ENCODE measurements around the gene ZIC5. TPM values are rescaled to one million over a fixed set of nuclear protein-coding genes. Genes with fewer than 3 reads are reported as not detected.
A peak's percentile ranks its signal among the peaks of the same experiment; 100 is the strongest.

The ZIC5 gene
- polyA plus RNA-seq, 2 of the 4 experiments (the other 2 are of a cell fraction) = 2.8 to 3.1 TPM

- H3K9me3 ChIP-seq = no peaks in the 10 kb centered on the region
- peak overlapping the region; percentile 95 for H3K4me3 ChIP-seq
- H3K4me1 ChIP-seq = peaks cover 13% of the 10 kb centered on the region; the same call in 2 of the 3 replicates
- CTCF ChIA-PET = interaction anchor here (0.6 to 1.1 kb wide), 3 partner anchors 13 to 311 kb away, joined by 3 to 4 read pairs (median 4); partner anchors contain the start of gene ZIC2
- DNase-seq (ENCODE audit: low read depth in 1 of 2, low spot score in 1 of 2) (peak in 1 of 2 experiments; percentile 48), ATAC-seq (peak in 1 of 2 experiments; percentile 13; a peak in 2 of 6 replicates), FAIRE-seq (no peak)
- peak overlapping the region; percentile 98 to 100 for H3K27ac ChIP-seq
- 2% methylated on average over 9 of the region's 58 CpGs for WGBS (ENCODE audit: missing lambda C conversion rate)
- no peak for TF ChIP-seq BHLHE40 (IDR thresholded peaks at IDR 0.05; ENCODE audit: low read depth, low read length)
- no peak for TF ChIP-seq RFX5 (IDR thresholded peaks at IDR 0.05)
- TF ChIP-seq SREBF2 (IDR thresholded peaks at IDR 0.05) = no peak
- TF ChIP-seq, protein P1, sequence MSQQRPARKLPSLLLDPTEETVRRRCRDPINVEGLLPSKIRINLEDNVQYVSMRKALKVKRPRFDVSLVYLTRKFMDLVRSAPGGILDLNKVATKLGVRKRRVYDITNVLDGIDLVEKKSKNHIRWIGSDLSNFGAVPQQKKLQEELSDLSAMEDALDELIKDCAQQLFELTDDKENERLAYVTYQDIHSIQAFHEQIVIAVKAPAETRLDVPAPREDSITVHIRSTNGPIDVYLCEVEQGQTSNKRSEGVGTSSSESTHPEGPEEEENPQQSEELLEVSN (IDR thresholded peaks at IDR 0.05; ENCODE audit: borderline replicate concordance, low read depth) = 0 out of 2 replicates have a peak, but pooled peaks have one; percentile 22
- TF ChIP-seq CBX2 (IDR thresholded peaks at IDR 0.05; ENCODE audit: borderline replicate concordance, low read depth) = no peak
- TF ChIP-seq HES2 (IDR thresholded peaks at IDR 0.05) = no peak
- no peak for TF ChIP-seq RNF2 (IDR thresholded peaks at IDR 0.05; ENCODE audit: borderline replicate concordance, low read depth)
- TF ChIP-seq, protein P2, sequence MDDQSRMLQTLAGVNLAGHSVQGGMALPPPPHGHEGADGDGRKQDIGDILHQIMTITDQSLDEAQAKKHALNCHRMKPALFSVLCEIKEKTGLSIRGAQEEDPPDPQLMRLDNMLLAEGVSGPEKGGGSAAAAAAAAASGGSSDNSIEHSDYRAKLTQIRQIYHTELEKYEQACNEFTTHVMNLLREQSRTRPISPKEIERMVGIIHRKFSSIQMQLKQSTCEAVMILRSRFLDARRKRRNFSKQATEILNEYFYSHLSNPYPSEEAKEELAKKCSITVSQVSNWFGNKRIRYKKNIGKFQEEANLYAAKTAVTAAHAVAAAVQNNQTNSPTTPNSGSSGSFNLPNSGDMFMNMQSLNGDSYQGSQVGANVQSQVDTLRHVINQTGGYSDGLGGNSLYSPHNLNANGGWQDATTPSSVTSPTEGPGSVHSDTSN (IDR thresholded peaks at IDR 0.05) = no peak
- peak in 1 of 2 experiments; percentile 61; a peak in 2 of 5 replicates for TF ChIP-seq JUN (IDR thresholded peaks at IDR 0.05)
- TF ChIP-seq PHF8 (IDR thresholded peaks at IDR 0.05; ENCODE audit: borderline replicate concordance, low read depth) = no peak
- peak; percentile 38 for TF ChIP-seq MAX (IDR thresholded peaks at IDR 0.05)
- TF ChIP-seq POLR2A (IDR thresholded peaks at IDR 0.05; ENCODE audit: low read length) = no peak
- no peak for TF ChIP-seq EHMT2 (IDR thresholded peaks at IDR 0.05; ENCODE audit: low read depth)
- TF ChIP-seq EP300 (IDR thresholded peaks at IDR 0.05) = no peak
- no peak for TF ChIP-seq ESRRA (IDR thresholded peaks at IDR 0.05; ENCODE audit: borderline replicate concordance, low read length)
- no peak for TF ChIP-seq HEYL (CRISPR knock-in tag; IDR thresholded peaks at IDR 0.05)
- no peak for TF ChIP-seq RARB (CRISPR knock-in tag; IDR thresholded peaks at IDR 0.05)
- POLR2A ChIA-PET = interaction anchor here (2.1 kb wide), 1 partner anchor 13 kb away, joined by 15 read pairs; the partner anchor contains the start of gene ZIC2
- H3K4me2 ChIP-seq = peak overlapping the region; percentile 98
Measured at GRCh38 chr13:99967869-99968520, 3.6 kb downstream of the ZIC5 start.

DNA sequence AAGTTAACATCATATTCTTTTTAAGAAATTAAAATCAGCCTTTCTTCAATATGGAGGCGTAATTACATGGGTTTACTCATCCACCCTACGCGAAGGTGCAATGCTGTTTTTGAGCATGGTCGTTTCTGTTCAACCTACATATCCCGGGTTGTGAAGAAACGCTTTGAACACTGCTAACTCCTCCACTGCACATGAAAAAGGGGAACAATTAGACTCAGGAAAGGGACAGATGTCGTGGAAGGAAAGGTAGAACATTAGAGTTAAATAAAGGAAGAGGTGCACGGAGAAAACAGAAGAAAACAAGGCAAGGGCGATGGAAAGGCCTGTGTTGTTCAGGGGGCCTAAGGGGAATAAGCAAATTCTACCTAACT lies 4.1 kb downstream of the ZIC5 start:
- ChIA-PET POLR2A (interaction anchor here (2.1 kb wide), 1 partner anchor 13 kb away, joined by 15 read pairs; the partner anchor contains the start of gene ZIC2), CTCF (interaction anchor here (1.0 to 1.2 kb wide), 3 partner anchors 14 to 311 kb away, joined by 3 to 4 read pairs (median 3); partner anchors contain the start of gene ZIC2)
- H3K4me3 ChIP-seq = peak overlapping the region; percentile 95
- FAIRE-seq (no peak), DNase-seq (ENCODE audit: low read depth in 1 of 2, low spot score in 1 of 2) (no peak), ATAC-seq (no peak)
- 32% methylated on average over 9 of the region's 9 CpGs for WGBS (ENCODE audit: missing lambda C conversion rate)
- no peaks in the 10 kb centered on the region for H3K9me3 ChIP-seq
- peaks cover 13% of the 10 kb centered on the region; the same call in 2 of the 3 replicates for H3K4me1 ChIP-seq
- peak overlapping the region; percentile 98 for H3K4me2 ChIP-seq
- H3K27ac ChIP-seq = peak overlapping the region; percentile 98 to 100
- TF ChIP-seq NPAS2 (CRISPR knock-in tag; IDR thresholded peaks at IDR 0.05; ENCODE audit: borderline replicate concordance) (no peak), EHF (CRISPR knock-in tag; IDR thresholded peaks at IDR 0.05) (no peak), ZSCAN20 (CRISPR knock-in tag; IDR thresholded peaks at IDR 0.05) (no peak), EP300 (IDR thresholded peaks at IDR 0.05) (no peak), NR3C1 (IDR thresholded peaks at IDR 0.05) (no peak), HDAC2 (IDR thresholded peaks at IDR 0.05) (no peak), RARB (CRISPR knock-in tag; IDR thresholded peaks at IDR 0.05) (no peak), RCOR1 (IDR thresholded peaks at IDR 0.05; ENCODE audit: low read depth, low read length) (no peak), RFX5 (IDR thresholded peaks at IDR 0.05) (no peak), EHMT2 (IDR thresholded peaks at IDR 0.05; ENCODE audit: low read depth) (no peak), MAZ (IDR thresholded peaks at IDR 0.05; ENCODE audit: borderline replicate concordance, low read depth, low read length) (no peak), CEBPB (IDR thresholded peaks at IDR 0.05) (no peak), ELK1 (IDR thresholded peaks at IDR 0.05; ENCODE audit: low read depth, low read length) (no peak)
- TF ChIP-seq, protein P2 (IDR thresholded peaks at IDR 0.05) = no peak
- TF ChIP-seq, protein P3, sequence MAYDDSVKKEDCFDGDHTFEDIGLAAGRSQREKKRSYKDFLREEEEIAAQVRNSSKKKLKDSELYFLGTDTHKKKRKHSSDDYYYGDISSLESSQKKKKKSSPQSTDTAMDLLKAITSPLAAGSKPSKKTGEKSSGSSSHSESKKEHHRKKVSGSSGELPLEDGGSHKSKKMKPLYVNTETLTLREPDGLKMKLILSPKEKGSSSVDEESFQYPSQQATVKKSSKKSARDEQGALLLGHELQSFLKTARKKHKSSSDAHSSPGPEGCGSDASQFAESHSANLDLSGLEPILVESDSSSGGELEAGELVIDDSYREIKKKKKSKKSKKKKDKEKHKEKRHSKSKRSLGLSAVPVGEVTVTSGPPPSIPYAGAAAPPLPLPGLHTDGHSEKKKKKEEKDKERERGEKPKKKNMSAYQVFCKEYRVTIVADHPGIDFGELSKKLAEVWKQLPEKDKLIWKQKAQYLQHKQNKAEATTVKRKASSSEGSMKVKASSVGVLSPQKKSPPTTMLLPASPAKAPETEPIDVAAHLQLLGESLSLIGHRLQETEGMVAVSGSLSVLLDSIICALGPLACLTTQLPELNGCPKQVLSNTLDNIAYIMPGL (CRISPR knock-in tag; IDR thresholded peaks at IDR 0.05; ENCODE audit: borderline replicate concordance) = no peak
- TF ChIP-seq, protein P4, sequence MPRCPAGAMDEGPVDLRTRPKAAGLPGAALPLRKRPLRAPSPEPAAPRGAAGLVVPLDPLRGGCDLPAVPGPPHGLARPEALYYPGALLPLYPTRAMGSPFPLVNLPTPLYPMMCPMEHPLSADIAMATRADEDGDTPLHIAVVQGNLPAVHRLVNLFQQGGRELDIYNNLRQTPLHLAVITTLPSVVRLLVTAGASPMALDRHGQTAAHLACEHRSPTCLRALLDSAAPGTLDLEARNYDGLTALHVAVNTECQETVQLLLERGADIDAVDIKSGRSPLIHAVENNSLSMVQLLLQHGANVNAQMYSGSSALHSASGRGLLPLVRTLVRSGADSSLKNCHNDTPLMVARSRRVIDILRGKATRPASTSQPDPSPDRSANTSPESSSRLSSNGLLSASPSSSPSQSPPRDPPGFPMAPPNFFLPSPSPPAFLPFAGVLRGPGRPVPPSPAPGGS (IDR thresholded peaks at IDR 0.05) = no peak
